Stimulated activated CD8-positive, alpha-beta memory T cell treated with anti-CD3 and anti-CD28 coated beads, Interleukin-15, amount 100 ng/mL, for 1 hour (primary cell): ENCODE results near the gene NTN5.
"Not testable (repeated sequence)": the region's sequence is repeated elsewhere in the genome, so short reads cannot be mapped to it uniquely, and the experiment has no call there.

Source experiments
- DNase-seq: peaks from one replicate; pipeline ENCODE4 v3.0.0-alpha.2; 2020; ENCODE audit warnings: low read depth

NTN5 gene

GRCh38 chr19:48644355-48644754 lies 28.5 kb downstream of the NTN5 start:
- DNase-seq: no peak

- no peak for DNase-seq
These were observed 30.0 kb downstream of the NTN5 start for GRCh38 chr19:48642862-48643261.

- DNase-seq: no peak
These were observed 31.0 kb downstream of the NTN5 start for GRCh38 chr19:48641850-48642249.

GRCh38 chr19:48639483-48640375 lies 33.1 kb downstream of the NTN5 start:
- no peak for DNase-seq

DNA sequence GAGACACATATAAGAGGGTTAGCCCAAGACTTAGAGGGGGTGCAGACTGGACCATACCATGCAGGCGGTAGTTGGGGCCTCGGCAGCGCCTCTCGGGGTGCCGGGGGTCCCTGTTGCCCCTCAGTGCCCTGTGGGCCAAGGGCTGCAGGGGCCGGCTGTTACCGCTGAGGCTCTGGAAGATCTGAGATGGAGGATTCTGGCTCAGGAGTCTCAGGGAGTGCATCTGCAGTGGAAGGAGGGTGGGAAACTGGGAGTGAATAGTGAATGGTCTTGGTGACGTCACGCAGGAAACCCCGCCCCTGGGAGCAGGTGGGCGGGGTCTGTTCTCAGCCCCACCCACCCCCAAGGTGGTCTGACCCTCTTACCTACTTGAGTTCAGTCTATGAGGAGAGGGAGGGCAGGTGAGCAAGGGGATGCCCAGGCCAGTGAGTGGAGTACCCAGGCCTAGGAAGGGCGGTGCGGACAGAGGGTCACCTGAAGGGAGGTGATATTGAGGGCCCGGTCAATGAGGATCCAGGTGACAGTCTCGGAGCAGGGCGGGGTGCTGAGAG lies 33.9 kb downstream of the NTN5 start:
- DNase-seq: no peak

DNA sequence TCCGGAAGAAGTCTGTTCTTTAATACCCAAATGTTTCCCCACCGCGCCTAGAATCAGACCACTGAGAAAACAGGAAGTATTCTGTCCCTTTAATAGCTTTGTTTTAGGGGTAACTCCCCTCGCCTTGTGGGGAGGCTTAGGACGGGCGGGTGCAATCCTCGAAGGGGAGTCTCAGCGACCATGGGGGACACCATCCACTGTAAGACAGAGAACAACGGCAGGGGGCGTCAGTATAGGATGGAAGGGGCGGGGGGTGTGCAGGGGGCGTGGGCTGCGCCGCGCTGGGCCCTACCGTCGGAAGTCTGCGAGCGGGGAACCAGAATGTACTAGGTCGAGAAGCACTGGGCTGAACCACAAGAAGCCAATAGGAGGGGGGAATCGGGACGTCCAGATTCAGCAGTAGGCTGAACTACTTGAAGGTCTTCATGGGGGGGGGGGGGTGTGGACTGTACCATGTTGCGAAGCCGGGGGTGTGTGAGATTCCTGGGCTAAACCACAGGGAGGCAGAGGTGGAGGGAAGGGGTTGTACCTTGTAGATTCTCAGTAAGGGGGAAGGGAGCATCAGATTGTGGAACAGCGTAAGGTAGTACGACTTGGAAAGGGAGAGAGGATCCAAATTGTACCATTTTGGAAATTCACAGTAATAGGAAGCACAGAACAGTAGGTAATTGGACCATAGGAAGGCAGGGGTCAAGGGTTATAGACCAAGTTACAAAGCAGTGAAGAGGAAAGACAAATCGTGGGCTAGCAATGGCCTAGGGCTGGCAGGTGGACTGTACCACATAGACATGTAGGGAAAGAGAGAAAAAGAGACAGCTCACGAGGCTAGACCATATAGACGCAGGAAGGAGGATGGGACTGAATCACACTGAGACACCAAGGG lies 34.6 kb downstream of the NTN5 start:
- DNase-seq: peak; percentile 61

DNA sequence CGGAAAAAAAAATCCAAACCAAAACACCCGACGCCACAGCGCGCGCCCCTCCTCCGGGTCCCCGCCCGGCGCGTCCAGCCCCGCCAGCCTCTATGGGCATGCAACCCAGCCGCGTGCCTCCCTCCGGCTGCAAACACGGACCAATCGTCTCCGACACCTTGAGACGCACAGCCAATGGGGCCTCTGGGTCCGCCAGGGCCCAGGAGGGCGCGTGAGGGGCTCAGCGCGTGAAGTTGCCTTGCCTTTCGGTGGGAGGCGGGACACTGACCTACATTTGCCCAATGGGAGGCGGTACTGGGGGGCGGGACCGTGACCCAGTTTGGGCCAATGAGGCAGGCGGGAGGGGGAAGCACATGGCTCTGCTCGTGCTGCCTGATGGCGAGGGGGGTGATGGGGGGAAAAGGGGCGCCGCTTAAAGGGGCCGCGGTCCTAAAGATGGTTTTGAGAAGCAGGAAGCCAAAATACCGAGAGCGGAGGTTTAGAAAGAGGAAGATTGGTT lies 35.3 kb downstream of the NTN5 start:
- DNase-seq: peak; percentile 99

GRCh38 chr19:48636859-48637448 lies 35.9 kb downstream of the NTN5 start, which contains the start of gene DBP:
Gene DBP (minus strand): TSS chr19:48637379. CDS start chr19:48636994, 385 bp downstream.
- no peak for DNase-seq

DNA sequence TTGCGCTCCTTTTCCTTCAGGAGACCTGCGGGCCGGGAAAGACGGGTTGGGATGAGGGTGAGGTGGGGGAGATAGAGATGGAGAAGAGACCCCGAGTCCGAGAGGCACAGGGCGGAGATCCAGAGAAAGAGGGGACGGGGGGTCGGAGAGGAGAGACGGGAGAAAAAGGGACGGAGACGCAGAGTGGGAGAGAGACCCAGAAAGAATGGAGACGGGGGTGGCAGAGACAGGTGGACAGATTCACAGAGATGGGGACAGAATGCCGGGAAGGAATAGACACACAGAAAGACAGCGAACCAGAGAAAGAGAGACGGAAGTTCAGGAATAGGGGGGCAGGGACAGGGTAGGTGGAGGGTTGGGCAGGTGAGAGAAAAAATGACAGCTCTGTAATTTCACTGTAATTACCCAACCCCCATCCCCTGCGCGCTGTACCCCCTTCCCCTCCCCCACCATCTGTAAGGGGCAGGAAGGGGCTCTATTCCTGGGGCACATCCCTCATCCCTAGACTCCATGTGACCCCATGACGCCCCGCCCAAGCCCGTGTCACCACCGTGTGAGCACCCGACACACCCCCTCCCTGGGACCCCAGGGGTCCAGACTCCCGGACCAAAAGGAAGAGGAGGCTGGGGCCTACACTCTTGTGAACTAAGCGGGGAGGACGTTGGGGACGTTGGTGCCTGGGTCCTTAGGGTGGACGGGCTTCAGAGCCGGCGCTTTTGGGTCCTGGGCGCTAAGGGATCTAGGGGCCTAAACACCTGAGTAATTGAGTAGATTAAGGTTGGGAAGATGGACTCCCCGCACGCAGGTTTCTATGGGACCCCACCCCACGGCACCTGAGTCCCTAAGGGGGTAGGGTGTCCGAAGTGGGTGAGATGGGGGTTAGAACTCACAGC lies 36.6 kb downstream of the NTN5 start:
- DNase-seq: no peak

- DNase-seq: no peak
These were observed 37.4 kb downstream of the NTN5 start for GRCh38 chr19:48635263-48635965.

- peak; percentile 80 for DNase-seq
These were observed 38.2 kb downstream of the NTN5 start for GRCh38 chr19:48634424-48635262.

DNA sequence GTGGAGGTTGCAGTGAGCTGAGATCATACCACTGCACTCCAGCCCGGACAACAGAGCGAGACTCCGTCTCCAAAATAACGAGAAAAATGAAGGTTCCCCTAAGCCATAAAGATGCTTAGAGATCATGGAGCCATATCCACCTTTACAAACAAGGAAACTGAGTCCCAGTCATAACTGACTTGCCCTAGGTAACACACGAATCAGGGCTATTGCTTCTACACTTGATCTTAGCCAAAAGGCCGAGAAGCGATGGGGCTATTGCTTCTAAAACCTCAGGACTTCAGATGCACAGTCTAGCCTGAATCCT lies 38.8 kb downstream of the NTN5 start:
- no peak for DNase-seq

DNA sequence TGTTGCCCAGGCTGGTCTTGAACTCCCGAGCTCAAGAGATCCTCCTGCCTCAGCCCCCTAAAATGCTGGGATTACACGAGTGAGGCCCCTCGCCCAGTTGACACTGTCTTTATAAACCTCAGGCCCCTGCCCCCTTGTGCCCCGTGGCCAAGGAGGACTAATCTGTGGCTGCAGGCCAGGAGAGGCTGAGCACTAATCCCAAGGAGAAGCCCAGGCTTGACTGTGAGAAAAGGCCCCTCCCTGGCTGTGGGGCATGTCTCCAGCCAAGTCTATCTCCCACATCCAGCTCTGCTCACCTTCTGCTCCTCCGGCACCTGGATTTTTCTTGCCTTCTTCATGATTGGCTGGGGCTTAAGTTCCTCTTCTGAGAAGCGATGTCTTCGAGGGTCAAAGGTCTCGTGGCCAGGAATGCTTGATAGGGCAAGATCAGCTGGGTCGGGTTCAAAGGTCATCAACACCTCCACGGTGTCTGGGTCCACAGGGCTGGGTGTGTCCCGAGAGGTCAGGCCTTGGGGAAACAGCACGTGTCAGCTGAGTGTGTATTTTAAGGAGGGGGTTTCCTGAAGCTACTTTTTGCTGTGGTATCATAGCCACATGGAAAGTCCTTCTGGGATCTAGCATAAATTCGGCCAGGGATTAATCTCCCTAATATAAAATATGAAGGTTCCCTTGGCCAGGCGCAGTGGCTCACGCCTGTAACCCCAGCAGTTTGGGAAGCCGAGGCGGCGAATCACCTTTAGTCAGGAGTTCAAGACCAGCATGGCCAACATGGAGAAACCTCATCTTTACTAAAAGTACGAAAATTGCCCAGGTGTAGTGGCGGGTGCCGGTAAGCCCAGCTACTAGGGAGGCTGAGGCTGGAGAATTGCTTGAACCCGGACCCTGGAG lies 39.4 kb downstream of the NTN5 start:
- no peak for DNase-seq

GRCh38 chr19:48632692-48633147 lies 40.1 kb downstream of the NTN5 start:
- no peak for DNase-seq

- DNase-seq: not testable (repeated sequence)
These were observed 40.5 kb downstream of the NTN5 start for GRCh38 chr19:48632286-48632685.

GRCh38 chr19:48631225-48631624 lies 41.6 kb downstream of the NTN5 start:
- DNase-seq: no peak

- DNase-seq: no peak
These were observed 42.3 kb downstream of the NTN5 start for GRCh38 chr19:48630296-48631063.
